GM19455 (cell line): Measurements from ENCODE around the gene ANXA1.

Experiments
- ATAC-seq: cut with Tn5 transposase; IDR thresholded peaks from one replicate; pipeline ENCODE4 v1.9.1; 2021; ENCODE audit not compliant: unreplicated experiment

ANXA1 gene

DNA sequence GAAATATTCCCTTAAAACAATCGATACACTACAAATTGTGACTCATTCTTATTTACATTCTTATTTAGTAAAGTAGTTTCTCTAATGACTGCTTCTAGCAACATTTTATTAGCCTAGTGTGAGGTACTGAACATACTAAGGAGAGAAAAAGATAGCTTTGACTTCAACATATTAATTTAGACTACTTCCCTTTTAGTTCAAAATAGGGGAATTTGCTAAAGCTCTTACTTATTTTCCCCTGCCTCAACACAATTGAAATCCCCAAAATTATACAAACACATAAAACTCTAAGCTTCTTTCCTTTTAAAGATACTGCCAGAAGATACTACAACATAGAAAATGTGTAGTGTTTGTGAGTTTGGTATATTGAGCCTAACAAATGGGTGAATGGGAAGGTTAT, 55.2 kb downstream of the ANXA1 start:
- ATAC-seq, result no peak

DNA sequence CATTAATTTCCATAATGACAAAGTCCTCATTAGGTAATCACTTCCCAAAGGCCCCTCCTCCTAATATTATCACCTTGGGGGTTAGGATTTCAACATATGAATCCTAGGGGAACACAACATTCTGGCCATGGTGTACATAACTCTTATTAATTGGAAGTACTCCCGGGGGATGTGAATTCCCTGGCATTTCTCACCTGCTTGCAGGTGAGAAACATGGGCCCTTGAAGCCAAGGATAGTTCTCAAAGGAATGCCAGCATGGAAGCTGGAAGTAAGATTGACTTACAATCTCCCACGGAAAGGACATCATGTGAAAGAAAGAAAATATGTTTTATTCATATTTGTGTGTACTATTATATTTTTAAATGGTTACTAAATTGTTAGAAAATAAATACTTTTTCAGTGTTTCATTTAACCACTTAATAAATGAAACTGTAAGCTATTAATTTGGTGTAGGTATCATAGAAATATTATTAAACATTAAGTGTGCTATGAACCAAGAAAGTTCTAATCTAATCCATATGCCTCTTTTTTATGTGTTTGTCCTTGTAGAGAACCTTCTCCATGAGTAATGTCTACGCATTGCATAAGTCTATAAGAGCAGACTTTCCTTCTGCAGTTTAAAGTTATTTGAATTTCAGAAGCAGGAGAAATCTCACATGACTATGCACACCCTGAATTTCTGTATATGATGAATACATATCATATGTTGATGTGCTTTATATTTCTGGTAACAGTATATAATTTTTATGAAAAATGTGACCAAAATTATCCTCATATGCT, 59.4 kb downstream of the ANXA1 start:
- ATAC-seq, result no peak

DNA sequence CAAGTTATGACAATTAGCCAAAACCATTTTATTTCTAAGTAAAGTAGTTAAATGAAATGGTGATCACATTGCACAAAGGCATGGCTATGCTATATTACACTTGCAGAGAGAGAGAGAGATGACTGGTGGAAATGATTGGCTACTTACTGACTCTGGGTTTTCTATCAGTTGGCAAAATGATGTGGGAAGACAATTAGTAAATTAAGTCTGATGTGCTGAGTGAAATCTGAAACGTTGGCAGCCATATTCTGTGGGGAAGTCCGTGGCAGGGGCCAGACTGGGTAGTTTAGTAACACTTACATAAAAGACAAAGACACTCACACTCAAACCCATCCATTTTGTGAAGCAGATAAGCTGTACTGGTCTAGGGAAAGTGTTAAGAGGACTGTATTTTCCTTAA, 61.6 kb downstream of the ANXA1 start:
- ATAC-seq, result no peak

DNA sequence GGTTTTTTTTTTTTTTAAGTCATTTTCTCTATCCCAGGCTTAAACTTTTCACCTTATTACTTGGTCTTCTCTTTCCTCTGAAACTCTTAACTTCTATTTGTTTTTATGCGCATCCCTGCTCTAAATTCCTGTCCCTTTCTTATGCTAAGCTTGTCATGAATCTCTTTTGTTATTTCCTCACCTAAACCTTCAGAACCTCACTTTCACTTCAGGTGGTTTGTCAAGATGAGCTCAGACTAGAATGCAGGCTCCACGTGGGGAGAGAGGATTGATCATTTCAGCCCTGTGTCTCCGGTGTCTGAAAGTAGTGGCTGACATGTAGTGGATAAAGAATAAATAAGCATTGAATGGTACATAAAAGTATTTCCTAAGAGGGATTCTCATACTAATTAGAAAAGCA, 63.6 kb downstream of the ANXA1 start:
- no peak for ATAC-seq

DNA sequence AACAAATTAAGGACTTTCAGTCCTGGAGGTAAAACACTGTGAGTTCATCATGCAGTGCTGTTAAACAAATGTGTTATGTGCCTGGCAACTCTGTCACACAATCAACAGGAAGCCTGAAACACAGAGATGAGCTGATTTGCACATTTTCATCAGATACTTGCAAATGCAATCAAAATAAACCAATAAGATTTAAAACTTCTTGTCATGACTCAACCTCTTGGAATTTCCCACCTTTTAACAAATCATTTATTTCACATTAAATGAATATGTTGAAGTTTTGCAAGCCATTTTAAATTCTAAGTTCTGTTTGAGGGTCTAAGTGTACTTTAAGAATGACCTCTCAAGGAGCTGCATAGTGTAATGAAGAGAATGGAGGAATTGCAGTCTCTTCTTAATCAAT, 64.4 kb downstream of the ANXA1 start:
- ATAC-seq, result no peak
